Body of pancreas (tissue), 4 donors: Measurements from ENCODE around the gene TPPP.

Source experiments
- CTCF ChIP-seq, 7 experiments: fragments of 450-650 bp in 4 of 7; fragments of 200-600 bp in 3 of 7; sonication (generic) in 3 of 7; IDR thresholded peaks; one replicate each; pipeline ENCODE4 v1.5.1; 2016 to 2019; ENCODE audit warnings: antibody characterized with exemption in 7 of 7
- POLR2A ChIP-seq, 3 donors: fragments of 450-650 bp; IDR thresholded peaks; one replicate each; pipeline ENCODE4 v1.6.1; 2016; ENCODE audit warnings: antibody characterized with exemption in 3 of 3, mild to moderate bottlenecking in 2 of 3

- no peak for TF ChIP-seq POLR2A (IDR thresholded peaks at IDR 0.05)
- no peak for TF ChIP-seq CTCF (IDR thresholded peaks at IDR 0.05)
These were observed 71.8 kb downstream of the TPPP start for GRCh38 chr5:621341-621761.
